ENCODE results near the gene BARX1. TPM values are rescaled to one million over a fixed set of nuclear protein-coding genes. Genes with fewer than 3 reads are reported as not detected.

The BARX1 gene
- total RNA-seq, 4 donors from 2014 or later = 0.37 to 469 (median 84.4) TPM

Other genes with a start within 250 kb of the BARX1 start
- 10 to 100 TPM; 10.6 to 33.6 (median 21.6) TPM for gene PTPDC1, start 129.1 kb upstream of the BARX1 start, total RNA-seq

All from gastroesophageal sphincter (tissue), 4 donors.